Jurkat, Clone E6-1 (cell line): ENCODE data around the gene FJX1.
"Not testable (repeated sequence)": the region's sequence is repeated elsewhere in the genome, so short reads cannot be mapped to it uniquely, and the experiment has no call there.

Experiments used
- DNase-seq: peaks from one replicate; pipeline ENCODE4 v3.0.0-alpha.2; 2011; ENCODE audit warnings: low read depth, low spot score
- H3K4me3 ChIP-seq: 2 replicates; pipeline ENCODE4 v1.5.1; 2011; ENCODE audit warnings: mild to moderate bottlenecking, low read length, control low read depth, moderate library complexity

The FJX1 gene

GRCh38 chr11:35626501-35626900, 8.2 kb downstream of the FJX1 start:
- H3K4me3 ChIP-seq: no peak overlapping the region
- no peak for DNase-seq

GRCh38 chr11:35629511-35629910, 11.3 kb downstream of the FJX1 start:
- no peak overlapping the region for H3K4me3 ChIP-seq
- no peak for DNase-seq

- no peak for DNase-seq
- H3K4me3 ChIP-seq: no peak overlapping the region
These were observed 11.7 kb downstream of the FJX1 start for GRCh38 chr11:35629914-35630313.

- DNase-seq: no peak
- H3K4me3 ChIP-seq: no peak overlapping the region
These were observed 13.6 kb downstream of the FJX1 start for GRCh38 chr11:35631891-35632290.

- DNase-seq: no peak
- no peak overlapping the region for H3K4me3 ChIP-seq
These were observed 14.0 kb downstream of the FJX1 start for GRCh38 chr11:35632301-35632700.

GRCh38 chr11:35633827-35634423, 15.7 kb downstream of the FJX1 start:
- H3K4me3 ChIP-seq: no peak overlapping the region
- DNase-seq: no peak

- DNase-seq: no peak
- no peak overlapping the region for H3K4me3 ChIP-seq
These were observed 17.7 kb downstream of the FJX1 start for GRCh38 chr11:35635933-35636332.

- DNase-seq: no peak
- H3K4me3 ChIP-seq: no peak overlapping the region
These were observed 21.4 kb downstream of the FJX1 start for GRCh38 chr11:35639591-35640179.

GRCh38 chr11:35641171-35641897, 23.1 kb downstream of the FJX1 start:
- H3K4me3 ChIP-seq: no peak overlapping the region
- DNase-seq: no peak

- no peak overlapping the region for H3K4me3 ChIP-seq
- no peak for DNase-seq
These were observed 23.7 kb downstream of the FJX1 start for GRCh38 chr11:35641964-35642363.

- H3K4me3 ChIP-seq: no peak overlapping the region
- DNase-seq: no peak
These were observed 29.3 kb downstream of the FJX1 start for GRCh38 chr11:35647421-35648093.

- DNase-seq: no peak
- H3K4me3 ChIP-seq: no peak overlapping the region
These were observed 31.7 kb downstream of the FJX1 start for GRCh38 chr11:35650006-35650405.

- H3K4me3 ChIP-seq: no peak overlapping the region
- DNase-seq: no peak
These were observed 32.2 kb downstream of the FJX1 start for GRCh38 chr11:35650467-35650866.

GRCh38 chr11:35651263-35651662, 33.0 kb downstream of the FJX1 start:
- DNase-seq: no peak
- H3K4me3 ChIP-seq: no peak overlapping the region

- not testable (repeated sequence) for H3K4me3 ChIP-seq, DNase-seq
These were observed 34.5 kb downstream of the FJX1 start for GRCh38 chr11:35652786-35653185.

GRCh38 chr11:35654711-35655110, 36.5 kb downstream of the FJX1 start:
- no peak for DNase-seq
- no peak overlapping the region for H3K4me3 ChIP-seq

- H3K4me3 ChIP-seq: no peak overlapping the region
- DNase-seq: no peak
These were observed 37.0 kb downstream of the FJX1 start for GRCh38 chr11:35655254-35655653.

- no peak for DNase-seq
- H3K4me3 ChIP-seq: no peak overlapping the region
These were observed 37.6 kb downstream of the FJX1 start for GRCh38 chr11:35655856-35656255.

- no peak overlapping the region for H3K4me3 ChIP-seq
- no peak for DNase-seq
These were observed 40.0 kb downstream of the FJX1 start for GRCh38 chr11:35658020-35658948.
